Measurements from ENCODE around the gene APRT. TPM values are rescaled to one million over a fixed set of nuclear protein-coding genes. Genes with fewer than 3 reads are reported as not detected.

The APRT gene
- total and polyA plus RNA-seq, 12 donors: 20.8 to 166 (median 36.9) TPM

DNA sequence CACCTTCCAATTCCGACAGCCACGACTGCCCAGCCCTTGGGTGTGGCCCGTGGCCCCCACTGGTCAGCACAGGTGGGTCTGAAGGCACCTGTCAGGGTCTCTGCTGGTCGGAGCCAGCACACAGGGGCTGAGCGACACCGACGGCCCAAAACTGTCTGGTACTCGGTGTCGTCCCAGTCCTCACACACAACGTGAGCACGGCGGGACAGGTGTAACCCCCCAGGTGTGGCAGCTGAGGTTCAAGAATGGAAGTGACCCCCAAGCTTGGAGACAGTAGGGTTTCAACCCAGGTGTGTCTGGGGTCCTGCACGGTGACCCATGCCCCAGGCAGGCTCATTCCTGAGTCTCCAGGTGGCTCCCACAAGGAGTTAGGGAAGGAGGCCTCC, 44.0 kb upstream of the APRT start:
- H3K9me3 ChIP-seq: no peaks in the 10 kb centered on the region
- peaks cover 10 to 50% (median 22%) of the 10 kb centered on the region in 9 donors for H3K4me1 ChIP-seq
- 87 to 90% methylated on average over 13 of the region's 13 CpGs for WGBS, 2 donors
- H3K4me3 ChIP-seq: peak overlapping the region in 9 of 10 donors; percentile 71 to 97 (median 92)
- peaks cover 0 to 48% (median 10%) of the 10 kb centered on the region in 9 donors for H3K36me3 ChIP-seq
- DNase-seq (no peak), ATAC-seq (peak in 1 of 8 donors; percentile 1)
- no peak for TF ChIP-seq CTCF (IDR thresholded peaks at IDR 0.05)
- H3K27me3 ChIP-seq: no peaks in the 10 kb centered on the region
- H3K27ac ChIP-seq: peak overlapping the region in 5 of 10 donors; percentile 70 to 88 (median 73)
- intact Hi-C loops (cut with DNase I): loop anchor here in 5 of 10 donors (2.0 to 5.0 kb wide), 4 partner anchors 38 to 67 kb away; partner anchors contain the start of gene APRT (in 4 of the 5)

DNA sequence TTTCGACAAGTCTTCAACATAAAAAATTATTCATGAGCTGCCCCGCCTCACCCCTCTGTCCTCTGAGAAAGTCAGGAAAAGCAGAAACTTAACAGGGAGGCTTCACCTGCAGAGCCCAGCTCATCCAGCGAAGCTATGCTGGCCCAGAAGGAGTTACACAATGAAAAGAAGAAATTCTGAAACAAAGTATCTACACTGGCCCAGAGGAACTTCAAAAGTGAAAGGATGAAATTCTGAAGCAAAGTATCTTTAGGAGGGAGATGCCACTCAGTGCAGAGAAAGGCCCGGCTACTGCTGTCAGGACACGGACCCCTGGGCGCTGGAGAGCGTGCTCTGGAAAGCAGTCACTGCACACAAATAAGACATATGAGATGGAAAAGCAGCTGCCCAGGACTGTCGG, 43.4 kb upstream of the APRT start:
- Histone ChIP-seq H3K9me3 (no peaks in the 10 kb centered on the region), H3K4me3 (peak overlapping the region in 1 of 10 donors; percentile 97), H3K4me1 (peaks cover 10 to 50% (median 22%) of the 10 kb centered on the region in 9 donors), H3K27ac (peak overlapping the region in 1 of 10 donors; percentile 88), H3K36me3 (peaks cover 0 to 48% (median 5%) of the 10 kb centered on the region in 9 donors), H3K27me3 (no peaks in the 10 kb centered on the region)
- no peak for ATAC-seq
- DNase-seq: no peak
- no peak for TF ChIP-seq CTCF (IDR thresholded peaks at IDR 0.05)
- intact Hi-C loops (cut with DNase I): loop anchor here in 4 of 10 donors (2.0 to 5.0 kb wide), 3 partner anchors 38 to 68 kb away; partner anchors contain the start of gene APRT (in 3 of the 4)
- WGBS, 2 donors: 90% methylated on average over 8 of the region's 8 CpGs

GRCh38 chr16:88854306-88855111, 42.8 kb upstream of the APRT start:
- TF ChIP-seq CTCF (IDR thresholded peaks at IDR 0.05): no peak
- Histone ChIP-seq H3K9me3 (no peaks in the 10 kb centered on the region), H3K27ac (peak overlapping the region in 1 of 10 donors; percentile 88), H3K27me3 (no peaks in the 10 kb centered on the region), H3K4me1 (peaks cover 10 to 50% (median 22%) of the 10 kb centered on the region in 9 donors), H3K4me3 (no peak overlapping the region), H3K36me3 (peaks cover 0 to 48% (median 0%) of the 10 kb centered on the region in 9 donors)
- intact Hi-C loops (cut with DNase I): loop anchor here in 5 of 10 donors (2.0 to 5.0 kb wide), 3 partner anchors 37 to 68 kb away; partner anchors contain the start of gene APRT (in 3 of the 5)
- no peak for DNase-seq
- 78 to 81% methylated on average over 20 of the region's 20 CpGs for WGBS, 2 donors
- no peak for ATAC-seq

GRCh38 chr16:88853325-88853941, 41.7 kb upstream of the APRT start:
- no peaks in the 10 kb centered on the region for H3K9me3 ChIP-seq
- no peak overlapping the region for H3K4me3 ChIP-seq
- no peak for TF ChIP-seq CTCF (IDR thresholded peaks at IDR 0.05)
- ATAC-seq (no peak), DNase-seq (no peak)
- intact Hi-C loops (cut with DNase I): loop anchor here in 1 of 10 donors (5.0 kb wide), 1 partner anchor 36 kb away; no protein-coding TSS in a partner anchor
- 83 to 85% methylated on average over 17 of the region's 17 CpGs for WGBS, 2 donors
- H3K27ac ChIP-seq: peak overlapping the region in 1 of 10 donors; percentile 31
- H3K36me3 ChIP-seq: peaks cover 0 to 41% (median 0%) of the 10 kb centered on the region in 9 donors
- peaks cover 10 to 48% (median 22%) of the 10 kb centered on the region in 9 donors for H3K4me1 ChIP-seq
- no peaks in the 10 kb centered on the region for H3K27me3 ChIP-seq

All from heart right ventricle (tissue), 16 donors.